Neural progenitor cell (in vitro differentiated cells): ENCODE measurements around the gene NOS1AP. TPM values are rescaled to one million over a fixed set of nuclear protein-coding genes. Genes with fewer than 3 reads are reported as not detected.

Source experiments
- DNase-seq: peaks from one replicate; pipeline ENCODE4 v3.0.0-alpha.2; 2016; ENCODE audit warnings: low spot score
- H2AFZ ChIP-seq: fragments of 200-600 bp; sonication (generic); replicated peaks from 2 replicates; pipeline ENCODE4 v1.6.1; 2016; ENCODE audit warnings: antibody characterized with exemption
- H3F3A ChIP-seq: fragments of 200-600 bp; sonication (generic); 2 replicates; pipeline ENCODE4 v1.6.1; 2016; ENCODE audit warnings: antibody characterized with exemption, low read depth
- H3K27ac ChIP-seq: fragments of 200-600 bp; sonication (generic); 2 replicates; pipeline ENCODE4 v1.5.1; 2016; ENCODE audit warnings: mild to moderate bottlenecking
- H3K27me3 ChIP-seq: fragments of 200-600 bp; sonication (generic); 2 replicates; pipeline ENCODE4 v1.6.1; 2016; ENCODE audit warnings: mild to moderate bottlenecking, moderate library complexity
- H3K36me3 ChIP-seq: fragments of 200-600 bp; sonication (generic); 2 replicates; pipeline ENCODE4 v1.5.1; 2016
- H3K4me1 ChIP-seq: fragments of 200-600 bp; sonication (generic); 2 replicates; pipeline ENCODE4 v1.6.1; 2016; ENCODE audit warnings: mixed run types
- H3K4me2 ChIP-seq: fragments of 200-600 bp; sonication (generic); 2 replicates; pipeline ENCODE4 v1.6.1; 2016
- H3K4me3 ChIP-seq: fragments of 200-600 bp; sonication (generic); 2 replicates; pipeline ENCODE4 v1.5.1; 2016
- H3K79me2 ChIP-seq: fragments of 200-600 bp; sonication (generic); 2 replicates; pipeline ENCODE4 v1.6.1; 2016; ENCODE audit warnings: low read depth
- H3K9ac ChIP-seq: fragments of 200-600 bp; sonication (generic); 2 replicates; pipeline ENCODE4 v1.6.1; 2016
- H3K9me3 ChIP-seq: fragments of 200-600 bp; sonication (generic); 2 replicates; pipeline ENCODE4 v1.5.1; 2016; ENCODE audit warnings: low read depth
- H4K20me1 ChIP-seq: fragments of 200-600 bp; sonication (generic); 2 replicates; pipeline ENCODE4 v1.6.1; 2016; ENCODE audit warnings: low read depth
- H3K27ac Mint-ChIP-seq: 3 replicates; pipeline ENCODE4 v1.8.0; 2021; ENCODE audit warnings: mixed read lengths
- H3K27me3 Mint-ChIP-seq: 2 replicates; pipeline ENCODE4 v1.8.0; 2022; ENCODE audit warnings: low read depth, mild to moderate bottlenecking, inconsistent platforms, moderate library complexity, mixed read lengths; ENCODE audit not compliant: insufficient read depth
- H3K36me3 Mint-ChIP-seq: 3 replicates; pipeline ENCODE4 v1.8.0; 2021; ENCODE audit warnings: mixed read lengths
- H3K4me1 Mint-ChIP-seq: 3 replicates; pipeline ENCODE4 v1.8.0; 2021; ENCODE audit warnings: mixed read lengths
- H3K4me3 Mint-ChIP-seq: 3 replicates; pipeline ENCODE4 v1.8.0; 2021; ENCODE audit warnings: mild to moderate bottlenecking, moderate library complexity, mixed read lengths
- H3K9me3 Mint-ChIP-seq: 3 replicates; pipeline ENCODE4 v1.8.0; 2020; ENCODE audit warnings: mixed read lengths
- CTCF ChIP-seq: fragments of 200-600 bp; sonication (generic); IDR thresholded peaks from 2 replicates; pipeline ENCODE4 v1.5.1; 2017; ENCODE audit warnings: antibody characterized with exemption, mild to moderate bottlenecking
- EZH2 ChIP-seq: fragments of 200-600 bp; sonication (generic); IDR thresholded peaks from 2 replicates; pipeline ENCODE4 v1.6.1; 2017; ENCODE audit warnings: antibody characterized with exemption, mild to moderate bottlenecking, moderate library complexity
- EZH2phosphoT487 ChIP-seq: fragments of 200-600 bp; sonication (generic); IDR thresholded peaks from 2 replicates; pipeline ENCODE4 v1.6.1; 2017; ENCODE audit warnings: antibody characterized with exemption
- total RNA-seq: library from RNA; depleted of rRNA; stranded (reverse); fragments of >200 nt; gene quantifications from 2 replicates; pipeline ENCODE4 v1.2.3, GENCODE V29; 2015; ENCODE audit warnings: low replicate concordance

NOS1AP gene
- total RNA-seq, 1 donor from 2014 or later: 2.4 TPM

- H3K4me1 Mint-ChIP-seq: peaks cover 21% of the 10 kb centered on the region
- H3K4me2 ChIP-seq: no peak overlapping the region
- no peak overlapping the region for H3K4me3 ChIP-seq
- H3K27me3 Mint-ChIP-seq: no peaks in the 10 kb centered on the region
- H3K9me3 ChIP-seq: no peaks in the 10 kb centered on the region
- no peak overlapping the region for H3K27ac ChIP-seq
- no peak overlapping the region for H3K4me3 Mint-ChIP-seq
- peaks cover 7% of the 10 kb centered on the region for H3K36me3 Mint-ChIP-seq
- H3K4me1 ChIP-seq: no peaks in the 10 kb centered on the region
- H3K27me3 ChIP-seq: no peaks in the 10 kb centered on the region
- no peak for TF ChIP-seq EZH2
- TF ChIP-seq EZH2phosphoT487: no peak
- TF ChIP-seq CTCF: no peak
- H3K9ac ChIP-seq: no peak overlapping the region
- peaks cover 6% of the 10 kb centered on the region for H3K9me3 Mint-ChIP-seq
- no peak for DNase-seq
- peaks cover 4% of the 10 kb centered on the region for H3F3A ChIP-seq
- H3K79me2 ChIP-seq: peaks cover 57% of the 10 kb centered on the region
- H3K36me3 ChIP-seq: no peaks in the 10 kb centered on the region
- peaks cover 51% of the 10 kb centered on the region for H4K20me1 ChIP-seq
- H2AFZ ChIP-seq: no peak overlapping the region
- no peak overlapping the region for H3K27ac Mint-ChIP-seq
Measured at GRCh38 chr1:162085991-162086390, 16.5 kb downstream of the NOS1AP start.

- Histone ChIP-seq H3K27me3 (no peaks in the 10 kb centered on the region), H3K9ac (no peak overlapping the region), H3F3A (peaks cover 13% of the 10 kb centered on the region), H3K27ac (no peak overlapping the region), H3K4me2 (no peak overlapping the region), H4K20me1 (peaks cover 59% of the 10 kb centered on the region), H3K79me2 (peaks cover 47% of the 10 kb centered on the region), H3K4me1 (peaks cover 9% of the 10 kb centered on the region), H3K4me3 (no peak overlapping the region), H3K36me3 (no peaks in the 10 kb centered on the region), H2AFZ (no peak overlapping the region), H3K9me3 (no peaks in the 10 kb centered on the region)
- Mint-ChIP-seq H3K27me3 (no peaks in the 10 kb centered on the region), H3K27ac (no peak overlapping the region), H3K9me3 (peaks cover 6% of the 10 kb centered on the region), H3K4me1 (peaks cover 30% of the 10 kb centered on the region), H3K36me3 (peaks cover 7% of the 10 kb centered on the region), H3K4me3 (no peak overlapping the region)
- no peak for TF ChIP-seq EZH2
- TF ChIP-seq EZH2phosphoT487: no peak
- no peak for TF ChIP-seq CTCF
- DNase-seq: no peak
Measured at GRCh38 chr1:162087111-162087510, 17.6 kb downstream of the NOS1AP start.

- H3K9me3 ChIP-seq: no peaks in the 10 kb centered on the region
- Mint-ChIP-seq H3K27me3 (no peaks in the 10 kb centered on the region), H3K4me3 (no peak overlapping the region), H3K36me3 (peaks cover 7% of the 10 kb centered on the region), H3K4me1 (peaks cover 35% of the 10 kb centered on the region), H3K27ac (no peak overlapping the region), H3K9me3 (peaks cover 6% of the 10 kb centered on the region)
- H3K79me2 ChIP-seq: peaks cover 47% of the 10 kb centered on the region
- peaks cover 9% of the 10 kb centered on the region for H3K4me1 ChIP-seq
- H2AFZ ChIP-seq: no peak overlapping the region
- H3F3A ChIP-seq: peaks cover 18% of the 10 kb centered on the region
- H4K20me1 ChIP-seq: peaks cover 63% of the 10 kb centered on the region
- H3K27me3 ChIP-seq: no peaks in the 10 kb centered on the region
- no peak overlapping the region for H3K4me3 ChIP-seq
- no peak overlapping the region for H3K9ac ChIP-seq
- H3K36me3 ChIP-seq: no peaks in the 10 kb centered on the region
- H3K27ac ChIP-seq: no peak overlapping the region
- no peak for DNase-seq
- TF ChIP-seq EZH2phosphoT487 (no peak), CTCF (no peak), EZH2 (no peak)
- H3K4me2 ChIP-seq: no peak overlapping the region
Measured at GRCh38 chr1:162087574-162087973, 18.1 kb downstream of the NOS1AP start.
